Pericardium fibroblast (primary cell): ENCODE results near the gene ZBTB18. TPM values are rescaled to one million over a fixed set of nuclear protein-coding genes. Genes with fewer than 3 reads are reported as not detected.

ENCODE experiments used
- total RNA-seq: library from RNA; depleted of rRNA; stranded (reverse); fragments of >200 nt; gene quantifications from 2 replicates; pipeline ENCODE4 v1.2.3, GENCODE V29; 2015

The ZBTB18 gene
- 1.9 and 7.0 TPM in 2 replicates for total RNA-seq

DNA sequence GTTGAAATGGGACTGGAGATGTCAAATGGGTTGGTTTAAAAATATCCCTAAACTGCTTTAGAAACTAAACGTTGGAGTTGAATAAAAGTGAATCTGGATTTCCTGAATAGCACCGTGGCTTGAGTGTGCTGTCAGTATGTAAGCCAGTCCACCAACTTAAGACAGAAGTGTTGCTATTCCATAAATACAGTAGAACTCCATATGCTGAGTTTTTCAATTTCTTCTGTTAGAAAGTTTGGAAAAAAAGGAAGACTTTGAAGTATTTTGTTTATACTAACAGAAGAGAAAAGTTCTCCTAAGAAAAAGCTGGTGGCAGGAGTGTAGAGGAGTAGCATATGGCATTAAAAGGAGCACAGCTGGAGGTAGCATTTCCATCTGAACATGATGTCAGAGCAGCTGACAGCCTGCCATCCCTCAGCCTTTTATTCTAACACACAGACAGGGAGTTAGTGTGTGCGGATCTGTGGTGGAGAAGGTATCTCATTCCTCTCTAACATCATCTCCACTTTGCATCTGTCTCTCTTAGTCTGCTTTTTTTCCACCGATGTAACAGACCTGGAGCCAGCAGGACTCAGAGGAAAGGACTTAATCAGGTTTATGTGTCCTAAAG, at the start of gene ZBTB18:
Gene ZBTB18, plus strand, starts transcription at position 449 of the 610 bp plus-strand sequence. Its CDS starts 149 bp downstream, at position 598.

Other genes with a start within 250 kb of the ZBTB18 start
- 20.5 and 23.5 TPM in 2 replicates for gene AKT3, start 201.0 kb upstream of the ZBTB18 start, total RNA-seq